Panc1 (cell line): Measurements from ENCODE around the gene NCS1. TPM values are rescaled to one million over a fixed set of nuclear protein-coding genes. Genes with fewer than 3 reads are reported as not detected.

Experiments
- ATAC-seq: fragments of 200-7000 bp; cut with Tn5 transposase; 2 replicates; pipeline ENCODE4 v1.9.1; 2020; ENCODE audit warnings: mild to moderate bottlenecking, moderate library complexity
- BruUV-seq: library from RNA; stranded (reverse); fragments of 400-500 nt; replicated peaks from 2 replicates; lab custom pipeline; 2021; lab: Mats Ljungman, UMichigan
- CTCF ChIA-PET: fragments of 300-600 bp; sonication (Branson Sonifier 250); formaldehyde crosslinking; loops from one replicate; lab custom pipeline; 2022; ENCODE audit warnings: antibody characterized with exemption; lab: Charles Lee
- POLR2A ChIA-PET: fragments of 300-600 bp; sonication (Branson Sonifier 250); formaldehyde crosslinking; loops from one replicate; lab custom pipeline; 2022; ENCODE audit warnings: antibody characterized with exemption; lab: Charles Lee
- DNase-seq: peaks from one replicate; pipeline ENCODE4 v3.0.0-alpha.2; 2010; ENCODE audit warnings: low read depth, low spot score
- H3K27ac ChIP-seq: 2 replicates; pipeline ENCODE4 v1.5.1; 2011; ENCODE audit warnings: mild to moderate bottlenecking, low read length, inconsistent platforms
- H3K27me3 ChIP-seq: fragments of 200-500 bp; sonication (Bioruptor generic); 2 replicates; pipeline ENCODE4 v1.6.0; 2014; ENCODE audit warnings: low read length, inconsistent platforms; ENCODE audit not compliant: control insufficient read depth, insufficient read depth
- H3K36me3 ChIP-seq: fragments of 200-500 bp; sonication (Bioruptor generic); 2 replicates; pipeline ENCODE4 v1.5.1; 2014; ENCODE audit warnings: inconsistent platforms, mild to moderate bottlenecking, low read length, moderate library complexity; ENCODE audit not compliant: control insufficient read depth, insufficient read depth
- H3K4me1 ChIP-seq: 2 replicates; pipeline ENCODE4 v1.5.1; 2011; ENCODE audit warnings: inconsistent platforms, mild to moderate bottlenecking, low read length, moderate library complexity; ENCODE audit not compliant: control insufficient read depth, insufficient read depth
- H3K4me3 ChIP-seq, 2 experiments: 2 replicates each; pipeline ENCODE4 v1.5.1; 2011 to 2012; ENCODE audit warnings: low read depth in 2 of 2, low read length in 2 of 2, mild to moderate bottlenecking in 2 of 2, inconsistent platforms in 1 of 2, moderate library complexity in 1 of 2
- H3K9me3 ChIP-seq: fragments of 200-500 bp; sonication (Bioruptor generic); 2 replicates; pipeline ENCODE4 v1.5.1; 2014; ENCODE audit warnings: low read depth, mild to moderate bottlenecking, inconsistent platforms, low read length, moderate library complexity; ENCODE audit not compliant: control insufficient read depth, insufficient read depth
- CTCF ChIP-seq: fragments of 450-650 bp; IDR thresholded peaks from 2 replicates; pipeline ENCODE4 v1.5.1; 2017; ENCODE audit warnings: mild to moderate bottlenecking
- POLR2AphosphoS5 ChIP-seq: IDR thresholded peaks from 2 replicates; pipeline ENCODE4 v1.6.1; 2012; ENCODE audit warnings: mild to moderate bottlenecking, low read depth, low read length, moderate library complexity
- REST ChIP-seq, 2 experiments: IDR thresholded peaks; 2 replicates each; pipeline ENCODE4 v1.6.1; 2011 to 2012; ENCODE audit warnings: low read depth in 2 of 2, control low read depth in 1 of 2, low read length in 1 of 2, mild to moderate bottlenecking in 1 of 2, moderate library complexity in 1 of 2; ENCODE audit not compliant: insufficient read depth in 1 of 2
- SIN3A ChIP-seq: IDR thresholded peaks from 2 replicates; pipeline ENCODE4 v1.6.1; 2012; ENCODE audit warnings: low read depth, mild to moderate bottlenecking, low read length, moderate library complexity, borderline replicate concordance; ENCODE audit not compliant: insufficient read depth
- TCF7L2 ChIP-seq: IDR thresholded peaks from 2 replicates; pipeline ENCODE4 v1.6.1; 2011; ENCODE audit warnings: mild to moderate bottlenecking, low read depth, low read length, inconsistent platforms
- in situ Hi-C: cut with HindIII; loops from 2 replicates; pipeline ENCODE4 v1.10.0; 2016; ENCODE audit warnings: low sequenced_read_pairs, low pct_unique_long_range_greater_than_20kb
- intact Hi-C: fragments of 100-400 bp; cut with micrococcal nuclease; formaldehyde crosslinking; loops from one replicate; pipeline ENCODE4 v1.10.0; 2022; ENCODE audit not compliant: unreplicated experiment
- total RNA-seq: library from RNA; stranded (reverse); gene quantifications from one replicate; pipeline ENCODE4 v1.2.1, GENCODE V29; 2021; ENCODE audit not compliant: unreplicated experiment

Gene NCS1
- total RNA-seq, 1 experiment from 2014 or later, result 31.6 TPM

GRCh38 chr9:130196643-130197042 lies 24.4 kb downstream of the NCS1 start:
- CTCF ChIA-PET, result no interaction called here
- no peak overlapping the region for H3K27ac ChIP-seq

GRCh38 chr9:130197386-130197785 lies 25.2 kb downstream of the NCS1 start:
- intact Hi-C loops, result no loop called here
- CTCF ChIA-PET, result no interaction called here
- no TSS peak for BruUV-seq
- no peaks in the 10 kb centered on the region for H3K27me3 ChIP-seq
- H3K4me3 ChIP-seq, result no peak overlapping the region
- no peaks in the 10 kb centered on the region for H3K36me3 ChIP-seq
- in situ Hi-C loops, result no loop called here
- TF ChIP-seq SIN3A (no peak), REST (IDR thresholded peaks at IDR 0.05; ENCODE audit: insufficient read depth in 1 of 2, low read depth in 2 of 2, low read length in 1 of 2) (no peak), TCF7L2 (no peak), POLR2AphosphoS5 (no peak), CTCF (no peak)
- H3K9me3 ChIP-seq, result no peaks in the 10 kb centered on the region
- no peak for ATAC-seq
- peaks cover 4% of the 10 kb centered on the region for H3K4me1 ChIP-seq
- H3K27ac ChIP-seq, result 0 out of 2 replicates have a peak overlapping the region, but pooled peaks have one; percentile 17
- DNase-seq, result no peak
- POLR2A ChIA-PET, result no interaction called here

More at GRCh38 chr9:130196643-130197042, 24.4 kb downstream of the NCS1 start:
- Histone ChIP-seq H3K36me3 (no peaks in the 10 kb centered on the region), H3K9me3 (no peaks in the 10 kb centered on the region), H3K4me1 (peaks cover 4% of the 10 kb centered on the region), H3K27me3 (no peaks in the 10 kb centered on the region), H3K4me3 (no peak overlapping the region)
- in situ Hi-C loops (no loop called here), intact Hi-C loops (no loop called here)
- no peak for DNase-seq
- POLR2A ChIA-PET, result no interaction called here
- BruUV-seq, result no TSS peak
- ATAC-seq, result no peak
- TF ChIP-seq CTCF, result no peak
- no peak for TF ChIP-seq TCF7L2
- TF ChIP-seq REST (IDR thresholded peaks at IDR 0.05; ENCODE audit: insufficient read depth in 1 of 2, low read depth in 2 of 2, low read length in 1 of 2), result no peak
- TF ChIP-seq SIN3A, result no peak
- TF ChIP-seq POLR2AphosphoS5, result no peak
